T47D (cell line): ENCODE measurements around the gene EIF6.

Experiments used
- DNase-seq, 2 experiments: peaks; one replicate each; pipeline versions ENCODE4 v3.0.0 to v3.0.0-alpha.2; 2011 to 2012; ENCODE audit warnings: low read depth in 1 of 2, low spot score in 1 of 2
- JUND ChIP-seq: IDR thresholded peaks from 2 replicates; pipeline ENCODE4 v1.6.1; 2012; ENCODE audit warnings: low read depth
- in situ Hi-C: cut with HindIII; loops from 2 replicates; pipeline ENCODE4 v1.10.0; 2016; ENCODE audit warnings: low sequenced_read_pairs, low pct_unique_long_range_greater_than_20kb

The EIF6 gene

GRCh38 chr20:35305682-35306556 lies 21.3 kb upstream of the EIF6 start:
- peak in 1 of 2 experiments; percentile 47 for DNase-seq
- TF ChIP-seq JUND = no peak
- in situ Hi-C loops = no loop called here

DNA sequence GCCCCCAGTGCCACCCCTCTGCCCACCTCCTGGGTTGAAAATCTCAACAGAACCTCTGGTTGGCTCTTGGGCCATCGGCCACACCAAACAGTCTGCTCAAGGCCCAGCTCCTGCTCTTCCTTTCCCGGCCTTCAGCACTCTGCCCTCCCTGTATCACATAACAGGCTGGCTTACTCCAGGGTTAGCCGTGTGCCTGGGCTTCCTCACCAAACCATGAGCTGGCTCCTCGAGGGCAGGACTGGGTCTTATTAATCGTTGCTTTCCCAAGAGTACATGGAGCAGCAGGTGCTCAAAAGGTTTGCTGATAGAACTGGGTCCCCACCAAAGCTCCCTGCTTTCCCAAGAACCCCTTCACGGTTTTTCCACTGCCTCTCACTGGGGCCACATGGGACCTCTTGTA lies 20.4 kb upstream of the EIF6 start:
- in situ Hi-C loops = no loop called here
- no peak for TF ChIP-seq JUND
- DNase-seq = no peak

DNA sequence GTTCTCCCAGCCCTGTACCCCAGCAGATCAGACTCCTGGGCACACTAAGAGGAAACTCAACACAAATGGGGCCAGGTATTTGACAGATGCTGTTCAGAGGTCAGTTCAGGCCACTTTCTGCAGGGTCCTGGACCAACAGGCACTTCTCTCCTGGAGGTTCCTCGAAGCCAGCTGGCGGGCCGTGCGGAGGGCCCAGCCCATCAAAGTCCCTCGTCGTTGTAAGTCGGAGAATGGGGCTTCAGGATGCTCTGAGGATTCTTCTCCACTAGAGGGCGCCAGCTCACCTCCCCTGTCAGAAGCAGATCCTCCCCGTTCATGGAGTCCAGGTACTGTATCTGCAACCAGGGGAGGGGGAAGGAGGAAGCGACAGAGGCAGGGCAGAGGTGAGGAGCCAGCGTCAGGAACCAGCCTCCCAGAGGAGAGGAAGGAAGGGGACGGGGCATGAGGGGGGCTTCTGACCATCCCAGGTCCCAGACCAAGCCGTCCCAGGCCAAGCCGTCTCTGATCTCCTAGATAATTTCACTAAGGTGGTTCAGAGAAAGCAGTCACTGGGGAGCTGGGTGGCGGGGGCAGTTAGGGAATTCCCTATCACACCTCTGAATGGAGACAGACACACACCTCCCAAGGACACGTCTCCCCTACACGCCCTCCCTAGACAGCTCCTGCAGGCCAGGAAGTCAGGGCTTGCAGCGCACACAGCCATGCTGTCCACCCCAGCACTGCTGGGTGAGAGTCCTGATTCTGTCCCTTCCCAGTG lies 19.3 kb upstream of the EIF6 start:
- DNase-seq = peak; percentile 79 to 92
- in situ Hi-C loops = no loop called here
- TF ChIP-seq JUND = no peak

- DNase-seq = no peak
- no peak for TF ChIP-seq JUND
- in situ Hi-C loops = no loop called here
Measured at GRCh38 chr20:35303382-35303734, 18.8 kb upstream of the EIF6 start.

DNA sequence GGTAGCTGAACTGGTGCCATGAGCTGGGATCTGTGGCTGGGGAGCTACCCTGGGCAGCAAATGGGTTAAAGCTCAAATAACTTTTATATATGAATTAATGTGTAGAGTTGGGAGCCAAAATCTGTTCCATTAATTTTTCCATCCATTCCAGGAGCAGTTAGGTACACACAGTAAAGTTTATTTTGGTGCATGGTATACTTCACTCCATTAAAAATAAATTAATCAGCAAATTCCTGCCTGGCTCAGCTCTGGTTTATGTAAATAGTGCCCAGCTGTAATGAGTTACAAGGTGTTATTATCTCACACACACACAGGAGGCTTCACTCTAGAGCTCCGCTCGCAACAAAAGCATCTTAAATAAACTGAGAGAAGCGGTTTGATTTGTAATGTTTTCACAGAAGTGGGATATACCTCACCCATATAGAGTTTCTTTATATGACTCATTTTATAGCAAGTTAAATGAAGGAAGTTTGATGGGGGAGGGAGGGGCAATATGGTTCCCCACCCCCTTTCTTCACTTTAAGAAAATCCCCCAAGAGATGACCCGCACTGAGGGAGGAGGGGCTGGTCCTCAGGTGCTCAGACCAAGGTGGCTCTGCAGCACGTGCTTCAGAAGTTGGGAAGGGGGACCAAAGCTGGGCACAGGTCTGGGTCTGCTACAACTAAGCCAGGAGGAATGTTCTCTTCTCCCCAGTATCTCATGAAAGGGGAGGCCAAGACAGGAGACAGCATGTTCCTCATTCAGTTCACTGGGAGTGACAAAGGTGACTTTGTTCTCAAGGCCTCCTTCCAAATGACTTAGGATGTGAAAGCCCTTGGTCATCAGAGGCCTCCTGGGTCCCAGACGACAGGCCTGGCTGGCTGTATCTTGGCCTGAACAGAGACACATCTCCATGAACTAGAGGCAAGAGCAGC lies 18.1 kb upstream of the EIF6 start:
- TF ChIP-seq JUND = no peak
- in situ Hi-C loops = no loop called here
- no peak for DNase-seq

DNA sequence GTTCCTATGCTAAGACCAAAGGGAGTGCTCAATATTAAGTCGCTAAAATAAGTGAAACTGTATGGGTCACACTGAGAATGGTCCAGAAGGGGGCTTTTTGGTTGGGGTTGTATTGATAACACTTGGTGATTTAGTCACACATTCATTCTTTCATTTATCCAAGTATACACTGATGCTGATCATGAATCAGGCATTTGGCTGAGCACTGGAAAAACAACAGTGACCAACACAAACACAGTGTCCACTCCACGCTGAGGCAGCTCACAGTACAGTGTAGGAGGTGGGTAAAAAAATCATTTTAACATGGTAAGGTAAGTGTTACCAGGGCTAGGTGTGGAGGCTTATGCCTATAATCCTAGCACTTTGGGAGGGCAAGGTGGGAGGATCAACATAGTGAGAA lies 16.9 kb upstream of the EIF6 start:
- no peak for DNase-seq
- in situ Hi-C loops = no loop called here
- no peak for TF ChIP-seq JUND

GRCh38 chr20:35300469-35301262 lies 16.1 kb upstream of the EIF6 start:
- no peak for DNase-seq
- TF ChIP-seq JUND = no peak
- in situ Hi-C loops = no loop called here

GRCh38 chr20:35299780-35300179 lies 15.2 kb upstream of the EIF6 start:
- no peak for DNase-seq
- in situ Hi-C loops = no loop called here
- no peak for TF ChIP-seq JUND

DNA sequence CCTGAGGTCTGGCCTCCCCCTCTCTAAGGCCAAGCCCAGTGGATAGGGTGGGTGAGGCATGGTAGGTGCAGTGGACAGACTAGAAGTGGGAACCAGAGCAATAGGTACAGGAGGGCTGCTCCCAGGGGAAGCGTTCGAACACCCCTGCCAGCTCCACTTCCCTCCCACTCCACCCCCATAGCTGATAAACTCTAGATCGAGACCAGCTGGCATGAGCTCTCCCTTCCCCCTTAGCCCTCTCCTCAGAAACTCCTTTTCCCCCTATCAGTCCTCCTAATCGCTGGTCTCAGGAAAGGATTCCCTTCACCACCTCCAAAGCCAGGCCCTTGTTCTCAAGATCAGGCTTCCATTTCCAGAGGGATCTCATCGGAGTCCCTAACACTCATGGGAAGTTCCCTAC lies 13.7 kb upstream of the EIF6 start:
- no peak for TF ChIP-seq JUND
- DNase-seq = no peak
- in situ Hi-C loops = no loop called here

GRCh38 chr20:35297740-35298139 lies 13.2 kb upstream of the EIF6 start:
- no peak for TF ChIP-seq JUND
- in situ Hi-C loops = no loop called here
- DNase-seq = no peak

GRCh38 chr20:35297155-35297554 lies 12.6 kb upstream of the EIF6 start:
- in situ Hi-C loops = no loop called here
- no peak for DNase-seq
- no peak for TF ChIP-seq JUND

- DNase-seq = no peak
- in situ Hi-C loops = no loop called here
- no peak for TF ChIP-seq JUND
Measured at GRCh38 chr20:35296101-35296554, 11.6 kb upstream of the EIF6 start.
